Choroid plexus epithelial cell (primary cell): Measurements from ENCODE around the gene PSMC3.

ENCODE experiments used
- DNase-seq: peaks from one replicate; pipeline ENCODE4 v3.0.0-alpha.2; 2010; ENCODE audit warnings: low read depth
- H3K4me3 ChIP-seq: 2 replicates; pipeline ENCODE4 v1.5.1; 2011; ENCODE audit warnings: low read depth, mild to moderate bottlenecking, control low read depth, low read length, moderate library complexity
- CTCF ChIP-seq: conservative IDR thresholded peaks from 2 replicates; pipeline ENCODE4 v1.5.1; 2011; ENCODE audit warnings: low read depth, mild to moderate bottlenecking, control low read depth, inconsistent platforms, low read length, moderate library complexity

PSMC3 gene

GRCh38 chr11:47451436-47451835, 25.2 kb upstream of the PSMC3 start:
- DNase-seq = no peak
- TF ChIP-seq CTCF = no peak
- H3K4me3 ChIP-seq = no peak overlapping the region

- no peak overlapping the region for H3K4me3 ChIP-seq
- DNase-seq = no peak
- TF ChIP-seq CTCF = no peak
Measured at GRCh38 chr11:47449541-47449940, 23.3 kb upstream of the PSMC3 start.

- TF ChIP-seq CTCF = no peak
- H3K4me3 ChIP-seq = no peak within 1 kb of the TSS
- no peak for DNase-seq
Measured at GRCh38 chr11:47448566-47449427, 22.6 kb upstream of the PSMC3 start, which contains the start of gene RAPSN. TSS of gene RAPSN (minus strand) at chr11:47449136. CDS start at chr11:47448964, 172 bp downstream.

- no peak for TF ChIP-seq CTCF
- DNase-seq = no peak
- no peak overlapping the region for H3K4me3 ChIP-seq
Measured at GRCh38 chr11:47447906-47448305, 21.7 kb upstream of the PSMC3 start.

- no peak overlapping the region for H3K4me3 ChIP-seq
- TF ChIP-seq CTCF = no peak
- no peak for DNase-seq
Measured at GRCh38 chr11:47446833-47447232, 20.6 kb upstream of the PSMC3 start.

- no peak overlapping the region for H3K4me3 ChIP-seq
- DNase-seq = no peak
- TF ChIP-seq CTCF = no peak
Measured at GRCh38 chr11:47445840-47446239, 19.6 kb upstream of the PSMC3 start.

- DNase-seq = no peak
- no peak overlapping the region for H3K4me3 ChIP-seq
- no peak for TF ChIP-seq CTCF
Measured at GRCh38 chr11:47443817-47444216, 17.6 kb upstream of the PSMC3 start.
